GM12878 (cell line): ENCODE results near the gene SEC24D. TPM values are rescaled to one million over a fixed set of nuclear protein-coding genes. Genes with fewer than 3 reads are reported as not detected.

Experiments used
- ATAC-seq: fragments of 200-7000 bp; cut with Tn5 transposase; 3 replicates; pipeline ENCODE4 v1.9.1; 2020; ENCODE audit warnings: mild to moderate bottlenecking, moderate library complexity
- BruUV-seq: library from RNA; stranded (reverse); fragments of 400-500 nt; replicated peaks from 2 replicates; lab custom pipeline; 2021; lab: Mats Ljungman, UMichigan
- CTCF ChIA-PET: fragments of 300-600 bp; sonication (Branson Sonifier 250); formaldehyde crosslinking; extraction: SDS; loops from one replicate; lab custom pipeline; 2021; ENCODE audit warnings: inconsistent platforms; lab: Yijun Ruan, JAX
- POLR2A ChIA-PET: fragments of 350-600 bp; formaldehyde crosslinking; extraction: SDS; loops from one replicate; lab custom pipeline; 2021; ENCODE audit warnings: inconsistent platforms; lab: Charles Lee
- RAD21 ChIA-PET: fragments of 300-600 bp; sonication (Branson Sonifier 250); formaldehyde crosslinking; loops from one replicate; lab custom pipeline; 2023; ENCODE audit warnings: antibody characterized with exemption; ENCODE audit not compliant: unreplicated experiment; lab: Charles Lee
- SMC1A ChIA-PET: fragments of 300-600 bp; sonication (Branson Sonifier 250); formaldehyde crosslinking; loops from one replicate; lab custom pipeline; 2023; ENCODE audit not compliant: unreplicated experiment, uncharacterized antibody; lab: Charles Lee
- DNase-seq: peaks from one replicate; pipeline ENCODE4 v3.0.0-alpha.2; 2011; ENCODE audit warnings: low read depth, low spot score
- FAIRE-seq: peaks from 3 replicates; lab custom pipeline; 2011; peaks lifted over from hg19 to GRCh38; lab: Jason Lieb, UNC
- H2AFZ ChIP-seq: 2 replicates; pipeline ENCODE4 v1.6.0; 2011; ENCODE audit warnings: low read depth, low read length, control low read depth; ENCODE audit not compliant: control insufficient read depth
- H3K27ac ChIP-seq: 2 replicates; pipeline ENCODE4 v1.5.1; 2011; ENCODE audit warnings: control low read depth; ENCODE audit not compliant: control insufficient read depth, insufficient read depth
- H3K27me3 ChIP-seq, 2 experiments: replicated peaks in 1 of 2; 2 replicates each; pipeline versions ENCODE4 v1.6.0 to v1.6.1; 2011; ENCODE audit warnings: low read length in 1 of 2; ENCODE audit not compliant: control insufficient read depth in 2 of 2, insufficient read depth in 2 of 2
- H3K36me3 ChIP-seq, 2 experiments: 2 replicates each; pipeline ENCODE4 v1.5.1; 2011; ENCODE audit warnings: low read length in 1 of 2; ENCODE audit not compliant: control insufficient read depth in 2 of 2, insufficient read depth in 2 of 2
- H3K4me1 ChIP-seq: 2 replicates; pipeline ENCODE4 v1.6.1; 2011; ENCODE audit warnings: mild to moderate bottlenecking, low read length, moderate library complexity, mixed read lengths; ENCODE audit not compliant: control insufficient read depth, insufficient read depth
- H3K4me2 ChIP-seq: 2 replicates; pipeline ENCODE4 v1.6.0; 2011; ENCODE audit warnings: control low read depth; ENCODE audit not compliant: control insufficient read depth, insufficient read depth
- H3K4me3 ChIP-seq: fragments of 200-600 bp; sonication (generic); 2 replicates; pipeline ENCODE4 v1.5.1; 2016
- H3K79me2 ChIP-seq: 2 replicates; pipeline ENCODE4 v1.6.0; 2011; ENCODE audit warnings: low read length; ENCODE audit not compliant: control insufficient read depth, insufficient read depth
- H3K9ac ChIP-seq: 2 replicates; pipeline ENCODE4 v1.8.0; 2011; ENCODE audit warnings: low read length, control low read depth, mixed read lengths; ENCODE audit not compliant: control insufficient read depth, insufficient read depth
- H3K9me3 ChIP-seq: replicated peaks from 3 replicates; pipeline ENCODE4 v1.5.1; 2011; ENCODE audit warnings: mild to moderate bottlenecking, low read length; ENCODE audit not compliant: control insufficient read depth, insufficient read depth
- H4K20me1 ChIP-seq: 2 replicates; pipeline ENCODE4 v1.6.0; 2011; ENCODE audit not compliant: control insufficient read depth, insufficient read depth
- ASH2L ChIP-seq: fragments of 300-600, 200-600 bp; sonication (generic); IDR thresholded peaks from 2 replicates; pipeline ENCODE4 v1.6.1; 2017; ENCODE audit warnings: low read depth, mild to moderate bottlenecking, borderline replicate concordance
- DPF2 ChIP-seq: fragments of 450-650 bp; IDR thresholded peaks from 2 replicates; pipeline ENCODE4 v1.6.1; 2017; ENCODE audit warnings: mild to moderate bottlenecking
- FOS ChIP-seq: IDR thresholded peaks from 3 replicates; pipeline ENCODE4 v1.6.1; 2011; ENCODE audit warnings: borderline replicate concordance; ENCODE audit not compliant: insufficient read length; ENCODE audit errors: extremely low read depth
- MAX ChIP-seq: IDR thresholded peaks from 2 replicates; pipeline ENCODE4 v1.6.1; 2012; ENCODE audit warnings: low read depth, low read length, improper control_type of control experiment
- NFYA ChIP-seq: IDR thresholded peaks from 2 replicates; pipeline ENCODE4 v1.6.1; 2011; ENCODE audit warnings: low read depth, mild to moderate bottlenecking, low read length, improper control_type of control experiment, borderline replicate concordance
- NFYB ChIP-seq: IDR thresholded peaks from 2 replicates; pipeline ENCODE4 v1.6.1; 2011; ENCODE audit warnings: low read depth, mild to moderate bottlenecking, low read length, improper control_type of control experiment, moderate library complexity; ENCODE audit not compliant: insufficient read depth
- POU2F2 ChIP-seq: IDR thresholded peaks from 3 replicates; pipeline ENCODE4 v1.6.1; 2011; ENCODE audit warnings: low read depth, mild to moderate bottlenecking, low read length, borderline replicate concordance
- RB1 ChIP-seq: fragments of 450-650 bp; formaldehyde crosslinking; IDR thresholded peaks from 2 replicates; pipeline ENCODE4 v1.6.1; 2017; ENCODE audit warnings: mild to moderate bottlenecking, borderline replicate concordance
- SPI1 ChIP-seq: IDR thresholded peaks from 2 replicates; pipeline ENCODE4 v1.6.1; 2011; ENCODE audit warnings: low read depth, mild to moderate bottlenecking, low read length, moderate library complexity, borderline replicate concordance; ENCODE audit not compliant: insufficient read depth
- STAT1 ChIP-seq: fragments of 450-650 bp; conservative IDR thresholded peaks from 2 replicates; pipeline ENCODE4 v1.6.1; 2014; ENCODE audit warnings: antibody characterized with exemption, mild to moderate bottlenecking
- WGBS: methylation state at CpG from one replicate; pipeline ENCODE4 v1.1.6; 2016; ENCODE audit warnings: low lambda C conversion rate; ENCODE audit not compliant: insufficient replicate concordance, insufficient coverage; ENCODE audit errors: missing lambda C conversion rate; 5-methylcytosine and 5-hydroxymethylcytosine counted together
- in situ Hi-C: fragments of 300-500 bp; cut with MboI; formaldehyde crosslinking; loops from 9 replicates; pipeline ENCODE4 v1.14.3; 2018; ENCODE audit warnings: mixed read lengths
- intact Hi-C: fragments of 100-400 bp; cut with micrococcal nuclease; formaldehyde crosslinking; loops from one replicate; pipeline ENCODE4 v1.14.2; 2022; ENCODE audit not compliant: unreplicated experiment
- polyA plus RNA-seq, 11 experiments: library from polyadenylated mRNA; depleted of rRNA in 4 of 11; unstranded in 6 of 11; stranded (reverse) in 5 of 11; fragments of >200 nt; fragmentation: Nextera tagmentation in 4 of 11; fragmentation: Illumina TruSeq in 1 of 11; extraction: Ambion mirVana in 4 of 11; extraction: Trizol in 1 of 11; gene quantifications; 1 replicate in 1 of 11; 2 replicates in 10 of 11; pipeline versions ENCODE4 v1.2.1 to v1.2.3, GENCODE V29; 2011 to 2016; ENCODE audit warnings: inconsistent platforms in 2 of 11, missing spikeins in 2 of 11, low read depth in 1 of 11
- total RNA-seq, 4 experiments: library from RNA; depleted of rRNA in 3 of 4; stranded (reverse); fragments of >200 nt in 3 of 4; fragmentation: Illumina TruSeq in 1 of 4; extraction: Trizol in 1 of 4; gene quantifications; 2 replicates each; pipeline versions ENCODE4 v1.2.1 to v1.2.3, GENCODE V29; 2013 to 2021

SEC24D gene
- total and polyA plus RNA-seq, 10 of the 15 experiments (the other 5 are each of a cell fraction or from before 2014, with no cell fraction given): 12.8 to 61.9 (median 25.6) TPM

DNA sequence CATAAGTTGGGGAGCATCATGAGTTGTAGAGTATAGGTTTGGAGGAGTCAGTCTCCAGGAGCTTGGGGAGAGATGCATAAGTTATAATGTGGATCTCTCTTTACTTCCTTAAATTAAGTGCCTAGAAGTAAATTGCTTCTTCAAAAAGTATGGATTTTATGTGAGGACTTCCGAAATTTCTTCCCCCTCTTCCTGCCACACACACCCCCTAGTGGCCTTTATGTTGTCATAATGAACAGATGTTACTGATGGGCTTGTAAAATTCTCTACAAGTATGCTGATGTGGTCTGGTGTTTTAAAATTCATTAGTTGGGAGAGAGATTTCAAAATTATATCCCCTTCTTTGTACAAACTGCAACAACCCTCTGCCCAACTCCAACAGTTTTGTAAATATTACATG, 153.0 kb downstream of the SEC24D start (continued):
- TF ChIP-seq NFYA: no peak

DNA sequence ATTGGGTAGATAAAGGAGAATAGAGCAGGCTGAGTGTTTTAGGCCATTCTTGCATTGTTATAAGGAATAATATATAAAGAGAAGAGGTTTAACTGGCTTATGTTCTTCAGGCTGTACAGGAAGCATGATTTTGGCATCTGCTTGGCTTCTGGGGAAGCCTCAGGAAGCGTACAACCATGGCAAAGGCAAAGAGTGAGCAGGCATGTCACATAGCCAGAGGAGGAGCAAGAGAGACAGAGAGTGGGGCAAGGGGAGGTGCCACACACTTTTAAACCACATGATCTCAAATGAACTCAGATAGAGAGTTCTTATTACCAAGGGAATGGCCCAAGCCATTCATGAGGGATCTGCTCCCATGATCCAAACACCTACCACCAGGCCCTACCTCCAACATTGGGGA, 155.1 kb downstream of the SEC24D start:
- no peak overlapping the region for H3K4me3 ChIP-seq
- RAD21 ChIA-PET: no interaction called here
- ATAC-seq (no peak), FAIRE-seq (no peak), DNase-seq (no peak)
- H3K27ac ChIP-seq: no peak overlapping the region
- H3K36me3 ChIP-seq: no peaks in the 10 kb centered on the region
- SMC1A ChIA-PET: no interaction called here
- intact Hi-C loops: no loop called here
- in situ Hi-C loops: loop anchor here (10.0 kb wide), 1 partner anchor 396 kb away; no protein-coding TSS in a partner anchor
- no peak overlapping the region for H2AFZ ChIP-seq
- no peak overlapping the region for H3K4me2 ChIP-seq
- TF ChIP-seq ASH2L (no peak), FOS (no peak), DPF2 (no peak), POU2F2 (no peak), STAT1 (no peak), NFYB (no peak), RB1 (no peak), MAX (no peak), SPI1 (no peak)
- WGBS: 38% methylated on average over 1 of the region's 1 CpG
- H3K27me3 ChIP-seq: no peaks in the 10 kb centered on the region
- H3K9me3 ChIP-seq: no peaks in the 10 kb centered on the region; the same call in 2 of the 3 replicates
- no peaks in the 10 kb centered on the region for H4K20me1 ChIP-seq
- no peaks in the 10 kb centered on the region for H3K4me1 ChIP-seq
- H3K9ac ChIP-seq: no peak overlapping the region
- peaks cover 5% of the 10 kb centered on the region for H3K79me2 ChIP-seq
- no TSS peak for BruUV-seq
- POLR2A ChIA-PET: no interaction called here
- CTCF ChIA-PET: no interaction called here
